HG03159 (cell line): ENCODE measurements around the gene ADAM8.
"Not testable (repeated sequence)": the region's sequence is repeated elsewhere in the genome, so short reads cannot be mapped to it uniquely, and the experiment has no call there.

Experiments used
- ATAC-seq: cut with Tn5 transposase; IDR thresholded peaks from one replicate; pipeline ENCODE4 v1.9.1; 2021; ENCODE audit warnings: mild to moderate bottlenecking, moderate library complexity; ENCODE audit not compliant: unreplicated experiment

ADAM8 gene

GRCh38 chr10:133276435-133277201, at the start of gene ADAM8:
TSS of gene ADAM8 (minus strand) at chr10:133276868. CDS start at chr10:133276817, 51 bp downstream.
- ATAC-seq: peak; percentile 44

GRCh38 chr10:133326223-133326551, 49.5 kb upstream of the ADAM8 start:
- ATAC-seq: no peak

GRCh38 chr10:133325440-133326222, 49.0 kb upstream of the ADAM8 start:
- no peak for ATAC-seq

GRCh38 chr10:133324857-133325260, 48.2 kb upstream of the ADAM8 start:
- ATAC-seq: no peak

- ATAC-seq: peak; percentile 62
Observed at GRCh38 chr10:133324198-133324792, 47.6 kb upstream of the ADAM8 start.

GRCh38 chr10:133322064-133322709, 45.5 kb upstream of the ADAM8 start:
- ATAC-seq: not testable (repeated sequence)

- ATAC-seq: not testable (repeated sequence)
Observed at GRCh38 chr10:133320852-133321422, 44.3 kb upstream of the ADAM8 start.

GRCh38 chr10:133318494-133319127, 41.9 kb upstream of the ADAM8 start:
- peak; percentile 88 for ATAC-seq

- ATAC-seq: no peak
Observed at GRCh38 chr10:133316732-133317131, 40.1 kb upstream of the ADAM8 start.

- no peak for ATAC-seq
Observed at GRCh38 chr10:133316266-133316665, 39.6 kb upstream of the ADAM8 start.

GRCh38 chr10:133315847-133316246, 39.2 kb upstream of the ADAM8 start:
- ATAC-seq: no peak

GRCh38 chr10:133314911-133315310, 38.2 kb upstream of the ADAM8 start:
- no peak for ATAC-seq

- no peak for ATAC-seq
Observed at GRCh38 chr10:133313192-133313591, 36.5 kb upstream of the ADAM8 start.

- ATAC-seq: no peak
Observed at GRCh38 chr10:133312769-133313145, 36.1 kb upstream of the ADAM8 start.

- no peak for ATAC-seq
Observed at GRCh38 chr10:133312016-133312768, 35.5 kb upstream of the ADAM8 start.

GRCh38 chr10:133311570-133311969, 34.9 kb upstream of the ADAM8 start:
- ATAC-seq: no peak

GRCh38 chr10:133310789-133311188, 34.1 kb upstream of the ADAM8 start:
- ATAC-seq: no peak

GRCh38 chr10:133310399-133310755, 33.7 kb upstream of the ADAM8 start:
- ATAC-seq: no peak

- ATAC-seq: no peak
Observed at GRCh38 chr10:133309720-133310398, 33.2 kb upstream of the ADAM8 start.
